ENCODE results near the gene HCRTR1.

The HCRTR1 gene

DNA sequence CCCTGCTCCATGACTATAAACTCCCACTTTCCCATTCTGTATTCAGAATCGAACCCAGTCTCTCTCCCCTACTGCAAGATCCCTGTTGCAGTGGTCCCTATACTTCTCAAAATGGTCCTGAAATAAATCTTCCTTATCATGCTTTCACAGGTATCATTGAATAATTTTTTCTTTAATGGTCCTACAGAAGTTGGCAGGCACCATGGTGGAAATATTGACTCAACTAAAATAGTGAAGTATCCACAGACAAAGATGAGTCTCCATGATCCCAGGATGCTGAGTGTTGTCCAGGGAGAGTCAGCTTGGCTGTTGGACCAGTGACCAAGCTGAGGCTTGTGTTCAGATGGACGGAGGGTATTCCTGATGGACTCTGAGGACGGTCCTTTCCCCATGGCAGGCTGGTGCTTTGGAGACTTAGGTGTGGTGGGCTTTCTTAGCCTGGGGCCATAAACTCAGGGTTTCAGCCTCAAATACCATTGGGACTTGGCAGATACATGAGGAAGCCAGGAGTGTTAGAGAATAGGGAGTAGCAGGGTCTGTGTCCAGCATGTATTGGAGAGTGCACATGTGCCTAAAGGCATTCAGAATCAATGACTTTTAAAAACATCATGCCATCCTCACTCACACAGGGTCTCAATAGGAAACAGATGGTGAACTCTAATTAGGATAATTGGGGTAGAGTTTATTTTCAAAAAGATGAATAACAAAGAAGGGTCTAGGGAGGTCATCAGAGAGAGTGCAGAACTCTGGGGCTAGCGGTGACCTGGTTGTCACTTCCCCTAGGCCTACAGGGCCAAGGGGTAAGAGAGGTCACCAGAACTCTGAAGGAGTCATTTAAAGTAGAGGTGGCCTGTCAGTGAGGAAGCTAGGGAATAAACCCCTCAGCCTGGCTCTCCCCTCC lies 21.4 kb upstream of the HCRTR1 start:
- no peak overlapping the region for H3K4me3 ChIP-seq (ENCODE audit: low read depth, low read length)
- DNase-seq (ENCODE audit: low read depth), result no peak
- TF ChIP-seq, protein P1, sequence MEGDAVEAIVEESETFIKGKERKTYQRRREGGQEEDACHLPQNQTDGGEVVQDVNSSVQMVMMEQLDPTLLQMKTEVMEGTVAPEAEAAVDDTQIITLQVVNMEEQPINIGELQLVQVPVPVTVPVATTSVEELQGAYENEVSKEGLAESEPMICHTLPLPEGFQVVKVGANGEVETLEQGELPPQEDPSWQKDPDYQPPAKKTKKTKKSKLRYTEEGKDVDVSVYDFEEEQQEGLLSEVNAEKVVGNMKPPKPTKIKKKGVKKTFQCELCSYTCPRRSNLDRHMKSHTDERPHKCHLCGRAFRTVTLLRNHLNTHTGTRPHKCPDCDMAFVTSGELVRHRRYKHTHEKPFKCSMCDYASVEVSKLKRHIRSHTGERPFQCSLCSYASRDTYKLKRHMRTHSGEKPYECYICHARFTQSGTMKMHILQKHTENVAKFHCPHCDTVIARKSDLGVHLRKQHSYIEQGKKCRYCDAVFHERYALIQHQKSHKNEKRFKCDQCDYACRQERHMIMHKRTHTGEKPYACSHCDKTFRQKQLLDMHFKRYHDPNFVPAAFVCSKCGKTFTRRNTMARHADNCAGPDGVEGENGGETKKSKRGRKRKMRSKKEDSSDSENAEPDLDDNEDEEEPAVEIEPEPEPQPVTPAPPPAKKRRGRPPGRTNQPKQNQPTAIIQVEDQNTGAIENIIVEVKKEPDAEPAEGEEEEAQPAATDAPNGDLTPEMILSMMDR (IDR thresholded peaks at IDR 0.05; ENCODE audit: insufficient read depth, low read depth, low read length, missing control alignments), result no peak

DNA sequence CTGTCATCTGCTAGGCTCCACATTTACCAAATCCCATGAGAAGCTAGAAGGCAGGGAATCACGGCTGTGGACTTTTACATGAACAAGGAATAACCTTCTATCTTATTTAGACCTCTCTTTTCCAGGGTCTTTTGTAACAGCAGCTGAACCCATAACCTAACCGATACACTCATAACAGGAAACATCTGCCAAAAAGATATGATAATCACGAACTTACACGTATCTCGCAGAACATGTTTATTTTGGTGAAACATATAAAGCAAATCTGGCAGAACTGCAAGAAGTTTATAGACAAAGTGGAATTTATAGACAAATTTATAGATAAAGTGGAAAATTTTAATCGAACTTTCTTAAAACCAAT lies 20.8 kb upstream of the HCRTR1 start:
- TF ChIP-seq, protein P1 (IDR thresholded peaks at IDR 0.05; ENCODE audit: insufficient read depth, low read depth, low read length, missing control alignments), result no peak
- DNase-seq (ENCODE audit: low read depth), result no peak
- H3K4me3 ChIP-seq (ENCODE audit: low read depth, low read length), result no peak overlapping the region

- H3K4me3 ChIP-seq (ENCODE audit: low read depth, low read length), result no peak overlapping the region
- TF ChIP-seq, protein P1 (IDR thresholded peaks at IDR 0.05; ENCODE audit: insufficient read depth, low read depth, low read length, missing control alignments), result no peak
- DNase-seq (ENCODE audit: low read depth), result no peak
Measured at GRCh38 chr1:31598980-31599379, 18.5 kb upstream of the HCRTR1 start.

DNA sequence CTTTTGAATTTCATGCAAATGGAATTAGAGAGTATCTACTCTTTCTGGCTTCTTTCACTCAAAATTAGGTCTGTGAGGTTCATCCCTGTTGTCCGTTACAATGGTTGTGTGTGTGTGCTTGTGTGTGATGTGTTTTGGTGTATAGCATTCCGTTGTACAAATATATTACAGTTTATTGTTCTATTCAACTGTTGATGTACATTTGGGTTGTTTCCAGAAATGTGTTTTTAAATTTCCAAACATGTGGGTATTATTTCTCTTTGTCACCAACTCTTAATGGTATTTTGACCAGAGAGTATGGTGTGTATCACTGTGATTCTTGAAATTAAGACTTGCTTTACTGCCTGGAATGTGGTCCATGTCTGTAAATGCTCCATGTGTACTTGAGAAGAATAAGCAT lies 16.8 kb upstream of the HCRTR1 start:
- TF ChIP-seq, protein P1 (IDR thresholded peaks at IDR 0.05; ENCODE audit: insufficient read depth, low read depth, low read length, missing control alignments), result no peak
- DNase-seq (ENCODE audit: low read depth), result no peak
- no peak overlapping the region for H3K4me3 ChIP-seq (ENCODE audit: low read depth, low read length)

- no peak for DNase-seq (ENCODE audit: low read depth)
- TF ChIP-seq, protein P1 (IDR thresholded peaks at IDR 0.05; ENCODE audit: insufficient read depth, low read depth, low read length, missing control alignments), result no peak
- no peak overlapping the region for H3K4me3 ChIP-seq (ENCODE audit: low read depth, low read length)
Measured at GRCh38 chr1:31602081-31602480, 15.4 kb upstream of the HCRTR1 start.

DNA sequence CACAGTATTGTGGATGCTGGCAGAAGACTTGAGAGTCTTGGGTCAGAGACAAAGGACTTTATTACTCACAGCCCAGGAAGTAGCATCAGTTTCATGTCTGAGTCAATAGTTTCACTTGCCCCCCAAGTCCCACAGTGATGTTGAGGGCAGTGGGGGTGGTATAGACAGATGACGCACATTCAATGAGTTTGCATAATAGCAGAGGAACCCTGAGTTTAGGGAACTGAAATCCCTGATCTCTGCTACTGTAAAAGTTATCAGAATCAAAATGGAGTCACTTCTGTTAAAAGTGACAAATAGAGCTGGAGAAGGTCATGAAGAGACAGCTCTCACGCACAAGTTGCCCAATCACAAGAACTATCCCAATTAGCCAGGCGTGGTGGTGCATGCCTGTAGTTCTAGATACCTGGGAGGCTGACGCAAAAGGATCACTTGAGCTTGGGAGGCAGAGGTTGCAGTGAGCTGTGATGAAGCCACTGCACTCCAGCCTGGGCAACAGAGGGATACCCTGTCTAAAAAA lies 11.5 kb upstream of the HCRTR1 start:
- DNase-seq (ENCODE audit: low read depth), result peak; percentile 95
- TF ChIP-seq, protein P1 (IDR thresholded peaks at IDR 0.05; ENCODE audit: insufficient read depth, low read depth, low read length, missing control alignments), result no peak
- H3K4me3 ChIP-seq (ENCODE audit: low read depth, low read length), result no peak overlapping the region

Data from GM12865 (cell line).